Common myeloid progenitor, CD34-positive (primary cell): Measurements from ENCODE around the gene UBE2L6.

Experiments
- CTCF ChIA-PET: fragments of 350-600 bp; sonication (Branson Sonifier 250); formaldehyde crosslinking; loops from one replicate; lab custom pipeline; 2021; ENCODE audit warnings: antibody characterized with exemption; lab: Charles Lee
- POLR2A ChIA-PET: fragments of 350-600 bp; sonication (Branson Sonifier 250); formaldehyde crosslinking; loops from one replicate; lab custom pipeline; 2021; ENCODE audit warnings: antibody characterized with exemption; lab: Charles Lee
- DNase-seq, 3 donors: peaks; one replicate each; pipeline versions ENCODE4 v3.0.0 to v3.0.0-alpha.2; 2013
- H3K27ac ChIP-seq, 2 experiments: 1 replicate in 1 of 2; 2 replicates in 1 of 2; pipeline ENCODE4 v1.7.0; 2013; ENCODE audit warnings: inconsistent platforms in 2 of 2, low read length in 2 of 2, mild to moderate bottlenecking in 2 of 2, low read depth in 1 of 2, moderate library complexity in 1 of 2; ENCODE audit not compliant: severe bottlenecking in 2 of 2, insufficient read depth in 1 of 2, poor library complexity in 1 of 2
- H3K27me3 ChIP-seq, 5 experiments: replicated peaks in 2 of 5; 1 replicate in 3 of 5; 2 replicates in 2 of 5; pipeline versions ENCODE4 v1.6.1 to v1.7.0; 2013; ENCODE audit warnings: low read length in 4 of 5, mild to moderate bottlenecking in 2 of 5, moderate library complexity in 2 of 5, inconsistent platforms in 1 of 5; ENCODE audit not compliant: insufficient read depth in 5 of 5, control insufficient read depth in 4 of 5
- H3K36me3 ChIP-seq, 4 experiments: 1 replicate in 2 of 4; 2 replicates in 2 of 4; pipeline versions ENCODE4 v1.6.1 to v1.7.0; 2013; ENCODE audit warnings: low read length in 3 of 4, control low read depth in 1 of 4, mild to moderate bottlenecking in 1 of 4; ENCODE audit not compliant: control insufficient read depth in 4 of 4, insufficient read depth in 4 of 4
- H3K4me1 ChIP-seq, 4 experiments: 1 replicate in 3 of 4; 2 replicates in 1 of 4; pipeline versions ENCODE4 v1.6.1 to v1.7.1; 2013; ENCODE audit warnings: low read length in 3 of 4, mild to moderate bottlenecking in 3 of 4, control low read depth in 1 of 4, inconsistent platforms in 1 of 4, moderate library complexity in 1 of 4; ENCODE audit not compliant: control insufficient read depth in 4 of 4, insufficient read depth in 4 of 4; ENCODE audit errors: control extremely low read depth in 1 of 4
- H3K4me3 ChIP-seq, 7 experiments: 1 replicate in 4 of 7; 2 replicates in 3 of 7; pipeline versions ENCODE4 v1.5.1 to v1.7.0; 2013; ENCODE audit warnings: mild to moderate bottlenecking in 7 of 7, low read length in 6 of 7, moderate library complexity in 6 of 7, inconsistent platforms in 2 of 7, low read depth in 2 of 7, control low read depth in 1 of 7; ENCODE audit not compliant: insufficient read depth in 4 of 7, control insufficient read depth in 1 of 7; ENCODE audit errors: extremely low read depth in 1 of 7
- H3K9me3 ChIP-seq, 5 experiments: 1 replicate in 4 of 5; 2 replicates in 1 of 5; pipeline versions ENCODE4 v1.6.1 to v1.7.1; 2013; ENCODE audit warnings: low read length in 4 of 5, mild to moderate bottlenecking in 2 of 5, inconsistent platforms in 1 of 5, low read depth in 1 of 5, moderate library complexity in 1 of 5; ENCODE audit not compliant: control insufficient read depth in 4 of 5, insufficient read depth in 2 of 5; ENCODE audit errors: control extremely low read depth in 1 of 5
- WGBS: methylation state at CpG from one replicate; pipeline ENCODE4 v1.1.5; 2013; ENCODE audit not compliant: insufficient coverage; 5-methylcytosine and 5-hydroxymethylcytosine counted together

Gene UBE2L6

DNA sequence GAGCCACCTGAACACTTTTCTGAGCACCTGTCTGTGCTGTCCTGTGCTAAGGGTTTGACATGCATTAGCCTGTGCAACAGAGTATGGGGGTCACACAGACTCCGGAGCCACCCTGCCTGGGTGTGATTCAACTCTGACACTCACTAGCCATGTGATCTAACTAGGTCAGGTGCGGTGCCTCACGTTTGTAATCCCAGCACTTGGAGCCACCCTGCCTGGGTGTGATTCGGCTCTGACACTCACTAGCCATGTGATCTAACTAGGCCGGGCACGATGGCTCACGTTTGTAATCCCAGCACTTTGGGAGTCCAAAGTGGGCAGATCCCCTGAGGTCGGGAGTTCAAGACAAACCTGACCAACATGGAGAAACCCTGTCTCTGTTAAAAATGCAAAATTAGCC lies 11.4 kb downstream of the UBE2L6 start:
- Histone ChIP-seq H3K27ac (no peak overlapping the region), H3K36me3 (peaks cover 20 to 82% (median 65%) of the 10 kb centered on the region in 4 experiments), H3K4me1 (no peaks in the 10 kb centered on the region), H3K9me3 (no peaks in the 10 kb centered on the region), H3K27me3 (no peaks in the 10 kb centered on the region), H3K4me3 (no peak overlapping the region)
- CTCF ChIA-PET, result interaction anchor here (1.8 to 2.0 kb wide), 2 partner anchors 12 to 85 kb away, joined by 5 read pairs; no protein-coding TSS in a partner anchor
- POLR2A ChIA-PET, result no interaction called here
- DNase-seq, result no peak
- 92% methylated on average over 8 of the region's 8 CpGs for WGBS

DNA sequence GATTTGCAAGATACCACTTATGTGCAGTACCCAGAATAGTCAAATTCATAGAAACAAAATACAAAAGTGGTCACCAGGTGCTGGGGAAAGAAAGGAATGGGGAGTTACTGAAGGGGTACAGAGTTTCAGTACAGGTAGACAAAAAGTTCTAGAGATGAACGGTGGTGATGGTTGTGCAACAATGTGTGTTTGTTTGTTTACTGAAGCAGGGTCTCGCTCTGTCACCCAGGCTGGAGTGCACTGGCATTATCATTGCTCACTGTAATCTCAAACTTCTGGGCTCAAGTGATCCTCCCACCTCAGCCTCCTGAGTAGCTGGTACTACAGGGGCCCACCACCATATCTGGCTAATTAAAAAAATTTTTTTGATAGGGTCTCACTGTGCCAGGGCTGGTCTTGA lies 12.1 kb downstream of the UBE2L6 start:
- Histone ChIP-seq H3K27me3 (no peaks in the 10 kb centered on the region), H3K4me1 (no peaks in the 10 kb centered on the region), H3K27ac (no peak overlapping the region), H3K9me3 (no peaks in the 10 kb centered on the region), H3K36me3 (peaks cover 20 to 88% (median 68%) of the 10 kb centered on the region in 4 experiments), H3K4me3 (no peak overlapping the region)
- CTCF ChIA-PET, result interaction anchor here (0.7 to 2.0 kb wide), 5 partner anchors 11 to 89 kb away, joined by 3 to 5 read pairs (median 3); no protein-coding TSS in a partner anchor
- POLR2A ChIA-PET, result no interaction called here
- DNase-seq, result no peak
- 100% methylated on average over 2 of the region's 2 CpGs for WGBS

DNA sequence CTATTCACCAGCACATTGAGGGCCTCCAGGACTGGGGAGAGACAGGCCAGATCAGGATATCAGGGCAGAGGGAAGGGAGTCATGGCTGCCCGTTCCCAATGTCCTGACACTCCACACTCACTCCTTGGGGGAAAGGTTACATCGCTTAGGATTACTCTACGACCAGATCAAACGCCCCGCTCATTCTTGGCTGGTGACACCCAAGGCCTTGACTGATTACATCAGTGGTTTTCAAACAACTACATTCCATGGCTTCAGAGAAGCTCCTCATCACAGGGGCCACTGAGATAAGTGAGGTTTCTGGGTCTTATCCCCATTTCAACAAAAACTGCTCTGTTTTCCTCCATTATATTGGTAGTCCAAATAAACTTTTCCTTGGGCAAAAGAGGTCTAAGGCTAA lies 15.0 kb downstream of the UBE2L6 start:
- POLR2A ChIA-PET, result no interaction called here
- WGBS, result 93% methylated on average over 4 of the region's 5 CpGs
- Histone ChIP-seq H3K9me3 (no peaks in the 10 kb centered on the region), H3K27me3 (no peaks in the 10 kb centered on the region), H3K36me3 (peaks cover 20 to 81% (median 66%) of the 10 kb centered on the region in 4 experiments), H3K4me3 (no peak overlapping the region), H3K27ac (no peak overlapping the region), H3K4me1 (peaks cover 0 to 8% (median 6%) of the 10 kb centered on the region in 4 experiments)
- CTCF ChIA-PET, result interaction anchor here (0.7 to 1.4 kb wide), 2 partner anchors 16 to 88 kb away, joined by 3 to 4 read pairs; no protein-coding TSS in a partner anchor
- no peak for DNase-seq

GRCh38 chr11:57551941-57552340 lies 15.5 kb downstream of the UBE2L6 start:
- H3K27me3 ChIP-seq, result no peaks in the 10 kb centered on the region
- peaks cover 20 to 80% (median 65%) of the 10 kb centered on the region in 4 experiments for H3K36me3 ChIP-seq
- no peak for DNase-seq
- H3K27ac ChIP-seq, result no peak overlapping the region
- 95% methylated on average over 3 of the region's 4 CpGs for WGBS
- H3K9me3 ChIP-seq, result no peaks in the 10 kb centered on the region
- H3K4me3 ChIP-seq, result no peak overlapping the region
- H3K4me1 ChIP-seq, result peaks cover 0 to 12% (median 11%) of the 10 kb centered on the region in 4 experiments
- CTCF ChIA-PET, result interaction anchor here (0.7 to 1.4 kb wide), 2 partner anchors 16 to 88 kb away, joined by 3 to 4 read pairs; no protein-coding TSS in a partner anchor
- POLR2A ChIA-PET, result no interaction called here

DNA sequence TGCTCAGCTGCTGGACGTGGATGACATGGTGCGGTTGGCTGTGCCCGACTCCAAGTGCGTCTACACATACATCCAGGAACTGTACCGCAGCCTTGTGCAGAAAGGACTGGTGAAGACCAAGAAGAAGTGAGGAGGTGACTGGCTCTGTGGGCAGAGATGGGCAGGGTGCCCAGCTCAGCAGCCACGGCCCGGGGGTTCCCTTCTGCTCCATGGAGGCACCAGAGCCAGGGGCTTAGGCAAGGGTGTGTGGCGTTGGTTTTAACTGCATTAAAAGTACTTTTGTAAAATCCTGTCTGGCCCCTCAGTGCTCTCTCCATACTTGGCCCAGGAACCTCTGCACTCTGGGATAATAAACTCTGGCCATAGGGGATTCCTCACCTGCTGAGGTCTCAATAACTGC lies 17.5 kb downstream of the UBE2L6 start:
- no peak overlapping the region for H3K27ac ChIP-seq
- H3K36me3 ChIP-seq, result peaks cover 16 to 72% (median 57%) of the 10 kb centered on the region in 4 experiments
- POLR2A ChIA-PET, result no interaction called here
- 79% methylated on average over 5 of the region's 8 CpGs for WGBS
- CTCF ChIA-PET, result interaction anchor here (0.9 to 1.7 kb wide), 6 partner anchors 18 to 94 kb away, joined by 3 to 6 read pairs (median 3); partner anchors contain the start of gene UBE2L6
- H3K9me3 ChIP-seq, result no peaks in the 10 kb centered on the region
- peaks cover 0 to 12% (median 12%) of the 10 kb centered on the region in 4 experiments for H3K4me1 ChIP-seq
- no peak for DNase-seq
- no peak overlapping the region for H3K4me3 ChIP-seq
- no peaks in the 10 kb centered on the region for H3K27me3 ChIP-seq

DNA sequence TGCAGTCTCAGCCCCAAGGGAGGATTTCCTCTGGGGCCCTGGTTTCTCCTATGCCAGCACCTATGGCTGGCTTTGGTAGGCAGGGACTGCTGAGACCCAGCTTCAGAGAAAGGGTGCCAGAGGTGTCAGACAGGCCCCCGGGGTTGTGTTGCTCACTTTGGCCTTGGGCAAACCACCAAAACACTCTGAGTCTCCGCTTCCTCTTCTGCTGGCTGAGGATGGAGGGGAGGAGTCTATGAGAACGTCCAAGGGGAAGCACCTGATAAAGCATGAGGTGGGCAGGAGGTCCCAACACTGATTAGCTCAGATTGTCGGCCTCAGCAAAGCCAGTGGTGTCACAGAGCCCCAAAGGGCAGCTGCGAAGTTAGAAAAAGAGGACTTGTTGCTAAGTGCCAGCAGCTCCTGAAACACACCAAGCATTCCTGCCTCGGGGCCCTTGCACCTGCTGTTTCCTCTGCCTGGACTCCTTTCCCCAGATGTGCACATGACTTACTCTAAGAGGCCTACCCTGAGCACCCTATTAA lies 19.6 kb downstream of the UBE2L6 start:
- 36% methylated on average over 5 of the region's 6 CpGs for WGBS
- Histone ChIP-seq H3K27me3 (no peaks in the 10 kb centered on the region), H3K4me3 (no peak overlapping the region), H3K4me1 (peaks cover 0 to 12% (median 12%) of the 10 kb centered on the region in 4 experiments), H3K9me3 (no peaks in the 10 kb centered on the region), H3K27ac (peak overlapping the region in 1 of 2 experiments; percentile 31), H3K36me3 (peaks cover 6 to 56% (median 43%) of the 10 kb centered on the region in 4 experiments)
- peak; percentile 29 to 85 (median 80) for DNase-seq
- POLR2A ChIA-PET, result no interaction called here
- CTCF ChIA-PET, result interaction anchor here (1.0 to 2.9 kb wide), 12 partner anchors 9 to 96 kb away, joined by 3 to 11 read pairs (median 6); partner anchors contain the start of genes TIMM10 and UBE2L6

GRCh38 chr11:57546869-57547475 lies 20.5 kb downstream of the UBE2L6 start:
- POLR2A ChIA-PET, result no interaction called here
- Histone ChIP-seq H3K36me3 (peaks cover 6 to 46% (median 35%) of the 10 kb centered on the region in 4 experiments), H3K9me3 (no peaks in the 10 kb centered on the region), H3K4me3 (no peak overlapping the region), H3K4me1 (peaks cover 0 to 12% (median 12%) of the 10 kb centered on the region in 4 experiments), H3K27me3 (no peaks in the 10 kb centered on the region), H3K27ac (no peak overlapping the region)
- 82% methylated on average over 4 of the region's 5 CpGs for WGBS
- no peak for DNase-seq
- CTCF ChIA-PET, result interaction anchor here (0.7 to 2.9 kb wide), 10 partner anchors 8 to 1020 kb away, joined by 3 to 11 read pairs (median 7); partner anchors contain the start of genes TIMM10 and UBE2L6
